ENCODE data around the gene LIPC. TPM values are rescaled to one million over a fixed set of nuclear protein-coding genes. Genes with fewer than 3 reads are reported as not detected.

The LIPC gene
- total RNA-seq, 1 donor from 2014 or later: not detected

GRCh38 chr15:58438956-58439355, 7.2 kb downstream of the LIPC start:
- Mint-ChIP-seq H3K27me3 (ENCODE audit: unreplicated experiment) (peaks cover 3% of the 10 kb centered on the region), H3K9me3 (ENCODE audit: unreplicated experiment) (no peaks in the 10 kb centered on the region), H3K4me3 (ENCODE audit: unreplicated experiment) (no peak overlapping the region), H3K4me1 (ENCODE audit: unreplicated experiment) (peaks cover 22% of the 10 kb centered on the region), H3K36me3 (ENCODE audit: low read depth, unreplicated experiment) (no peaks in the 10 kb centered on the region), H3K27ac (ENCODE audit: unreplicated experiment) (peak overlapping the region; percentile 1)
- TF ChIP-seq CTCF (IDR thresholded peaks at IDR 0.05; ENCODE audit: unreplicated experiment): no peak
- DNase-seq (ENCODE audit: low spot score): peak; percentile 38

- Mint-ChIP-seq H3K36me3 (ENCODE audit: low read depth, unreplicated experiment) (no peaks in the 10 kb centered on the region), H3K27me3 (ENCODE audit: unreplicated experiment) (peaks cover 3% of the 10 kb centered on the region), H3K27ac (ENCODE audit: unreplicated experiment) (no peak overlapping the region), H3K4me1 (ENCODE audit: unreplicated experiment) (peaks cover 27% of the 10 kb centered on the region), H3K9me3 (ENCODE audit: unreplicated experiment) (no peaks in the 10 kb centered on the region), H3K4me3 (ENCODE audit: unreplicated experiment) (no peak overlapping the region)
- no peak for TF ChIP-seq CTCF (IDR thresholded peaks at IDR 0.05; ENCODE audit: unreplicated experiment)
- no peak for DNase-seq (ENCODE audit: low spot score)
These were observed 8.5 kb downstream of the LIPC start for GRCh38 chr15:58440158-58440910.

GRCh38 chr15:58440922-58441321, 9.1 kb downstream of the LIPC start:
- no peak overlapping the region for H3K4me3 Mint-ChIP-seq (ENCODE audit: unreplicated experiment)
- DNase-seq (ENCODE audit: low spot score): no peak
- H3K27me3 Mint-ChIP-seq (ENCODE audit: unreplicated experiment): peaks cover 3% of the 10 kb centered on the region
- H3K9me3 Mint-ChIP-seq (ENCODE audit: unreplicated experiment): no peaks in the 10 kb centered on the region
- H3K36me3 Mint-ChIP-seq (ENCODE audit: low read depth, unreplicated experiment): no peaks in the 10 kb centered on the region
- no peak overlapping the region for H3K27ac Mint-ChIP-seq (ENCODE audit: unreplicated experiment)
- H3K4me1 Mint-ChIP-seq (ENCODE audit: unreplicated experiment): peaks cover 27% of the 10 kb centered on the region
- no peak for TF ChIP-seq CTCF (IDR thresholded peaks at IDR 0.05; ENCODE audit: unreplicated experiment)

GRCh38 chr15:58441376-58442070, 9.7 kb downstream of the LIPC start:
- no peak overlapping the region for H3K27ac Mint-ChIP-seq (ENCODE audit: unreplicated experiment)
- no peak overlapping the region for H3K4me3 Mint-ChIP-seq (ENCODE audit: unreplicated experiment)
- no peak for TF ChIP-seq CTCF (IDR thresholded peaks at IDR 0.05; ENCODE audit: unreplicated experiment)
- H3K4me1 Mint-ChIP-seq (ENCODE audit: unreplicated experiment): peaks cover 27% of the 10 kb centered on the region
- peaks cover 2% of the 10 kb centered on the region for H3K27me3 Mint-ChIP-seq (ENCODE audit: unreplicated experiment)
- no peaks in the 10 kb centered on the region for H3K36me3 Mint-ChIP-seq (ENCODE audit: low read depth, unreplicated experiment)
- H3K9me3 Mint-ChIP-seq (ENCODE audit: unreplicated experiment): no peaks in the 10 kb centered on the region
- no peak for DNase-seq (ENCODE audit: low spot score)

- no peak overlapping the region for H3K27ac Mint-ChIP-seq (ENCODE audit: unreplicated experiment)
- no peaks in the 10 kb centered on the region for H3K9me3 Mint-ChIP-seq (ENCODE audit: unreplicated experiment)
- H3K4me3 Mint-ChIP-seq (ENCODE audit: unreplicated experiment): no peak overlapping the region
- no peak for DNase-seq (ENCODE audit: low spot score)
- no peaks in the 10 kb centered on the region for H3K36me3 Mint-ChIP-seq (ENCODE audit: low read depth, unreplicated experiment)
- no peaks in the 10 kb centered on the region for H3K27me3 Mint-ChIP-seq (ENCODE audit: unreplicated experiment)
- no peak for TF ChIP-seq CTCF (IDR thresholded peaks at IDR 0.05; ENCODE audit: unreplicated experiment)
- H3K4me1 Mint-ChIP-seq (ENCODE audit: unreplicated experiment): peaks cover 27% of the 10 kb centered on the region
These were observed 10.3 kb downstream of the LIPC start for GRCh38 chr15:58442122-58442521.

Data from endothelial cell (in vitro differentiated cells).